A549 (cell line): ENCODE results near the gene SOX13. TPM values are rescaled to one million over a fixed set of nuclear protein-coding genes. Genes with fewer than 3 reads are reported as not detected.

ENCODE experiments used
- ATAC-seq, 2 experiments: fragments of 200-7000 bp in 1 of 2; fragments of >200 bp in 1 of 2; cut with Nextera tagmentation in 1 of 2; cut with Tn5 transposase in 1 of 2; 3 replicates each; pipeline versions ENCODE4 v1.8.0 to v1.9.1; 2018 to 2020; ENCODE audit warnings: mild to moderate bottlenecking in 1 of 2, moderate library complexity in 1 of 2
- CTCF ChIA-PET: fragments of 300-600 bp; sonication (Branson Sonifier 250); formaldehyde crosslinking; extraction: SDS; loops from one replicate; lab custom pipeline; 2021; ENCODE audit warnings: antibody characterized with exemption, inconsistent platforms; lab: Yijun Ruan, JAX
- POLR2A ChIA-PET: fragments of 350-600 bp; formaldehyde crosslinking; extraction: SDS; loops from one replicate; lab custom pipeline; 2021; ENCODE audit warnings: antibody characterized with exemption, inconsistent platforms; lab: Yijun Ruan, JAX
- DNase-seq, 2 experiments: peaks; one replicate each; pipeline versions ENCODE4 v3.0.0 to v3.0.0-alpha.2; 2011 to 2016; ENCODE audit warnings: low read depth in 1 of 2, low spot score in 1 of 2
- FAIRE-seq: peaks from 2 replicates; lab custom pipeline; 2011; peaks lifted over from hg19 to GRCh38; lab: Jason Lieb, UNC
- H3K27ac ChIP-seq, 2 experiments: fragments of >200 bp; sonication (Bioruptor Twin); formaldehyde crosslinking; 3 replicates each; pipeline ENCODE4 v1.5.1; 2016 to 2017
- H3K4me1 ChIP-seq: fragments of >200 bp; sonication (Bioruptor Twin); formaldehyde crosslinking; 3 replicates; pipeline ENCODE4 v1.6.1; 2016
- H3K4me2 ChIP-seq: fragments of >200 bp; sonication (Bioruptor Twin); formaldehyde crosslinking; 3 replicates; pipeline ENCODE4 v1.6.1; 2016
- H3K4me3 ChIP-seq: fragments of >200 bp; sonication (Bioruptor Twin); formaldehyde crosslinking; 3 replicates; pipeline ENCODE4 v1.5.1; 2016
- H3K9me3 ChIP-seq: fragments of >200 bp; sonication (Bioruptor Twin); formaldehyde crosslinking; 3 replicates; pipeline ENCODE4 v1.6.1; 2016
- CHD2 ChIP-seq: fragments of 150-350 bp; IDR thresholded peaks from 2 replicates; pipeline ENCODE4 v1.6.1; 2014; ENCODE audit warnings: low read length; ENCODE audit not compliant: partially characterized antibody
- ESRRA ChIP-seq: fragments of 150-350 bp; IDR thresholded peaks from 2 replicates; pipeline ENCODE4 v1.6.1; 2014; ENCODE audit warnings: mild to moderate bottlenecking, low read length, borderline replicate concordance
- FOXS1 ChIP-seq: fragments of 250-450 bp; sonication (Bioruptor Pico); IDR thresholded peaks from 2 replicates; pipeline ENCODE4 v1.5.0; 2020; ENCODE audit warnings: mild to moderate bottlenecking, moderate library complexity
- HDAC2 ChIP-seq: fragments of 200-600 bp; sonication (generic); IDR thresholded peaks from 2 replicates; pipeline ENCODE4 v1.6.1; 2016
- JUN ChIP-seq, 2 experiments: fragments of >200 bp; sonication (Bioruptor Twin); formaldehyde crosslinking; IDR thresholded peaks; 2 replicates in 1 of 2; 3 replicates in 1 of 2; pipeline ENCODE4 v1.6.1; 2016 to 2017
- JUNB ChIP-seq: fragments of >200 bp; sonication (Bioruptor Twin); formaldehyde crosslinking; IDR thresholded peaks from 2 replicates; pipeline ENCODE4 v1.6.1; 2016
- MAZ ChIP-seq: fragments of 150-350 bp; IDR thresholded peaks from 2 replicates; pipeline ENCODE4 v1.6.1; 2014; ENCODE audit warnings: antibody characterized with exemption, low read depth, low read length, borderline replicate concordance
- MYC ChIP-seq: IDR thresholded peaks from 2 replicates; pipeline ENCODE4 v1.6.1; 2012; ENCODE audit warnings: mild to moderate bottlenecking, inconsistent platforms, low read length, improper control_type of control experiment, borderline replicate concordance
- RAD21 ChIP-seq, 2 experiments: fragments of >200 bp in 1 of 2; sonication (Bioruptor Twin) in 1 of 2; formaldehyde crosslinking in 1 of 2; IDR thresholded peaks in 1 of 2; conservative IDR thresholded peaks in 1 of 2; 2 replicates in 1 of 2; 3 replicates in 1 of 2; pipeline ENCODE4 v1.6.1; 2012 to 2018; ENCODE audit warnings: inconsistent platforms in 1 of 2
- RARB ChIP-seq: fragments of 250-450 bp; sonication (Bioruptor Pico); IDR thresholded peaks from 2 replicates; pipeline ENCODE4 v1.8.0; 2021; ENCODE audit warnings: mild to moderate bottlenecking, moderate library complexity
- REST ChIP-seq: fragments of 200-600 bp; sonication (generic); IDR thresholded peaks from 2 replicates; pipeline ENCODE4 v1.6.1; 2016; ENCODE audit warnings: antibody characterized with exemption, mild to moderate bottlenecking, moderate library complexity
- RNF2 ChIP-seq: fragments of 200-600 bp; sonication (generic); IDR thresholded peaks from 2 replicates; pipeline ENCODE4 v1.6.1; 2016; ENCODE audit warnings: low read depth, mild to moderate bottlenecking, antibody characterized with exemption, moderate library complexity, borderline replicate concordance
- SREBF2 ChIP-seq: fragments of 450-650 bp; IDR thresholded peaks from 2 replicates; pipeline ENCODE4 v1.6.1; 2014; ENCODE audit warnings: mild to moderate bottlenecking, moderate library complexity
- TP53 ChIP-seq: fragments of 250-450 bp; sonication (Bioruptor Pico); IDR thresholded peaks from 2 replicates; pipeline ENCODE4 v1.5.0; 2021; ENCODE audit warnings: mild to moderate bottlenecking, moderate library complexity
- ZC3H11A ChIP-seq: fragments of 450-650 bp; IDR thresholded peaks from 2 replicates; pipeline ENCODE4 v1.6.1; 2014; ENCODE audit warnings: antibody characterized with exemption, mild to moderate bottlenecking
- ZFP36 ChIP-seq: fragments of 450-650 bp; IDR thresholded peaks from 2 replicates; pipeline ENCODE4 v1.6.1; 2014; ENCODE audit warnings: borderline replicate concordance; ENCODE audit not compliant: partially characterized antibody
- ZSCAN20 ChIP-seq: fragments of 250-450 bp; sonication (Bioruptor Pico); IDR thresholded peaks from 2 replicates; pipeline ENCODE4 v1.8.0; 2022; ENCODE audit warnings: mild to moderate bottlenecking, moderate library complexity
- WGBS: methylation state at CpG from one replicate; pipeline ENCODE4 v1.1.6; 2017; ENCODE audit errors: missing lambda C conversion rate; 5-methylcytosine and 5-hydroxymethylcytosine counted together
- polyA plus RNA-seq, 4 experiments: library from polyadenylated mRNA; depleted of rRNA in 3 of 4; stranded (reverse); fragments of >200 nt; fragmentation: RNase III in 1 of 4; extraction: RNeasy Plus Mini Kit Qiagen cat#74134 plus additional on column Dnase treatment in 1 of 4; gene quantifications; 2 replicates in 3 of 4; 3 replicates in 1 of 4; pipeline ENCODE4 v1.2.3, GENCODE V29; 2011 to 2017
- TF ChIP-seq, protein P1 (sequence below): fragments of >200 bp; sonication (Bioruptor Twin); formaldehyde crosslinking; IDR thresholded peaks from 3 replicates; pipeline ENCODE4 v1.6.1; 2016
- TF ChIP-seq, protein P2 (sequence below): IDR thresholded peaks from 2 replicates; pipeline ENCODE4 v1.6.1; 2012; ENCODE audit warnings: low read depth, borderline replicate concordance
- TF ChIP-seq, protein P3 (sequence below): fragments of 150-350 bp; IDR thresholded peaks from 2 replicates; pipeline ENCODE4 v1.6.1; 2014; ENCODE audit warnings: low read depth, mild to moderate bottlenecking, low read length
- TF ChIP-seq, protein P4 (sequence below): fragments of 250-450 bp; sonication (Bioruptor Pico); IDR thresholded peaks from 2 replicates; pipeline ENCODE4 v1.5.0; 2020; ENCODE audit warnings: low read depth, mild to moderate bottlenecking, moderate library complexity

The SOX13 gene
- polyA plus RNA-seq, 2 of the 4 experiments (the other 2 are of a cell fraction), result 6.8 to 9.8 TPM

GRCh38 chr1:204115116-204115515, 42.2 kb downstream of the SOX13 start:
- FAIRE-seq (no peak), ATAC-seq (no peak), DNase-seq (no peak)
- Histone ChIP-seq H3K27ac (no peak overlapping the region), H3K4me1 (peaks cover 19% of the 10 kb centered on the region), H3K4me3 (no peak overlapping the region), H3K4me2 (no peak overlapping the region), H3K9me3 (no peaks in the 10 kb centered on the region)
- WGBS, result 82% methylated on average over 4 of the region's 4 CpGs
- CTCF ChIA-PET, result interaction anchor here (0.6 to 32.2 kb wide), 4 partner anchors 14 to 249 kb away, joined by 3 to 757 read pairs (median 36); partner anchors contain the start of gene SNRPE
- TF ChIP-seq RARB (CRISPR knock-in tag), result no peak
- TF ChIP-seq TP53 (CRISPR knock-in tag), result no peak
- TF ChIP-seq, protein P1, sequence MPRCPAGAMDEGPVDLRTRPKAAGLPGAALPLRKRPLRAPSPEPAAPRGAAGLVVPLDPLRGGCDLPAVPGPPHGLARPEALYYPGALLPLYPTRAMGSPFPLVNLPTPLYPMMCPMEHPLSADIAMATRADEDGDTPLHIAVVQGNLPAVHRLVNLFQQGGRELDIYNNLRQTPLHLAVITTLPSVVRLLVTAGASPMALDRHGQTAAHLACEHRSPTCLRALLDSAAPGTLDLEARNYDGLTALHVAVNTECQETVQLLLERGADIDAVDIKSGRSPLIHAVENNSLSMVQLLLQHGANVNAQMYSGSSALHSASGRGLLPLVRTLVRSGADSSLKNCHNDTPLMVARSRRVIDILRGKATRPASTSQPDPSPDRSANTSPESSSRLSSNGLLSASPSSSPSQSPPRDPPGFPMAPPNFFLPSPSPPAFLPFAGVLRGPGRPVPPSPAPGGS, result no peak
- POLR2A ChIA-PET, result no interaction called here

- no peak overlapping the region for H3K27ac ChIP-seq
- CTCF ChIA-PET, result interaction anchor here (0.6 to 32.2 kb wide), 8 partner anchors 9 to 250 kb away, joined by 3 to 757 read pairs (median 3); partner anchors contain the start of genes SNRPE and SOX13
- TF ChIP-seq ESRRA (no peak), FOXS1 (no peak), CHD2 (no peak), SREBF2 (no peak), ZSCAN20 (CRISPR knock-in tag) (no peak), RARB (CRISPR knock-in tag) (no peak)
- TF ChIP-seq, all 56 proteins: peak for 0
- WGBS, result 100% methylated on average over 2 of the region's 4 CpGs
- no peak for ATAC-seq
- Histone ChIP-seq H3K9me3 (no peaks in the 10 kb centered on the region), H3K4me1 (peaks cover 10% of the 10 kb centered on the region; the same call in 2 of the 3 replicates), H3K4me2 (no peak overlapping the region), H3K4me3 (no peak overlapping the region)
- POLR2A ChIA-PET, result no interaction called here
- no peak for FAIRE-seq
- DNase-seq, result no peak
Observed at GRCh38 chr1:204116539-204116938, 43.6 kb downstream of the SOX13 start.

- no peak for FAIRE-seq
- TF ChIP-seq JUN (IDR thresholded peaks at IDR 0.05) (no peak), MYC (no peak), ZFP36 (no peak), ZC3H11A (no peak), RNF2 (no peak), RAD21 (conservative IDR thresholded peaks at IDR 0.05 in 1 of 2, IDR thresholded peaks at IDR 0.05 in 1 of 2) (no peak), JUNB (no peak), REST (no peak), HDAC2 (no peak), MAZ (no peak)
- TF ChIP-seq, protein P2, sequence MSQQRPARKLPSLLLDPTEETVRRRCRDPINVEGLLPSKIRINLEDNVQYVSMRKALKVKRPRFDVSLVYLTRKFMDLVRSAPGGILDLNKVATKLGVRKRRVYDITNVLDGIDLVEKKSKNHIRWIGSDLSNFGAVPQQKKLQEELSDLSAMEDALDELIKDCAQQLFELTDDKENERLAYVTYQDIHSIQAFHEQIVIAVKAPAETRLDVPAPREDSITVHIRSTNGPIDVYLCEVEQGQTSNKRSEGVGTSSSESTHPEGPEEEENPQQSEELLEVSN, result no peak
- TF ChIP-seq, protein P3, sequence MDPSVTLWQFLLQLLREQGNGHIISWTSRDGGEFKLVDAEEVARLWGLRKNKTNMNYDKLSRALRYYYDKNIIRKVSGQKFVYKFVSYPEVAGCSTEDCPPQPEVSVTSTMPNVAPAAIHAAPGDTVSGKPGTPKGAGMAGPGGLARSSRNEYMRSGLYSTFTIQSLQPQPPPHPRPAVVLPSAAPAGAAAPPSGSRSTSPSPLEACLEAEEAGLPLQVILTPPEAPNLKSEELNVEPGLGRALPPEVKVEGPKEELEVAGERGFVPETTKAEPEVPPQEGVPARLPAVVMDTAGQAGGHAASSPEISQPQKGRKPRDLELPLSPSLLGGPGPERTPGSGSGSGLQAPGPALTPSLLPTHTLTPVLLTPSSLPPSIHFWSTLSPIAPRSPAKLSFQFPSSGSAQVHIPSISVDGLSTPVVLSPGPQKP, result no peak
- TF ChIP-seq, protein P4, sequence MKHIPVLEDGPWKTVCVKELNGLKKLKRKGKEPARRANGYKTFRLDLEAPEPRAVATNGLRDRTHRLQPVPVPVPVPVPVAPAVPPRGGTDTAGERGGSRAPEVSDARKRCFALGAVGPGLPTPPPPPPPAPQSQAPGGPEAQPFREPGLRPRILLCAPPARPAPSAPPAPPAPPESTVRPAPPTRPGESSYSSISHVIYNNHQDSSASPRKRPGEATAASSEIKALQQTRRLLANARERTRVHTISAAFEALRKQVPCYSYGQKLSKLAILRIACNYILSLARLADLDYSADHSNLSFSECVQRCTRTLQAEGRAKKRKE (CRISPR knock-in tag), result no peak
- Histone ChIP-seq H3K4me2 (no peak overlapping the region), H3K4me1 (peaks cover 1% of the 10 kb centered on the region; the same call in 2 of the 3 replicates), H3K9me3 (no peaks in the 10 kb centered on the region), H3K27ac (no peak overlapping the region), H3K4me3 (no peak overlapping the region)
- POLR2A ChIA-PET, result no interaction called here
- CTCF ChIA-PET, result interaction anchor here (0.6 to 32.2 kb wide), 4 partner anchors 7 to 256 kb away, joined by 3 to 757 read pairs (median 36); partner anchors contain the start of gene SNRPE
- no peak for DNase-seq
- no peak for ATAC-seq
- 96% methylated on average over 12 of the region's 17 CpGs for WGBS
Observed at GRCh38 chr1:204121840-204122555, 49.1 kb downstream of the SOX13 start.
